ENCODE results near the gene HS3ST3A1.
"Not testable (repeated sequence)": the region's sequence is repeated elsewhere in the genome, so short reads cannot be mapped to it uniquely, and the experiment has no call there.

HS3ST3A1 gene

DNA sequence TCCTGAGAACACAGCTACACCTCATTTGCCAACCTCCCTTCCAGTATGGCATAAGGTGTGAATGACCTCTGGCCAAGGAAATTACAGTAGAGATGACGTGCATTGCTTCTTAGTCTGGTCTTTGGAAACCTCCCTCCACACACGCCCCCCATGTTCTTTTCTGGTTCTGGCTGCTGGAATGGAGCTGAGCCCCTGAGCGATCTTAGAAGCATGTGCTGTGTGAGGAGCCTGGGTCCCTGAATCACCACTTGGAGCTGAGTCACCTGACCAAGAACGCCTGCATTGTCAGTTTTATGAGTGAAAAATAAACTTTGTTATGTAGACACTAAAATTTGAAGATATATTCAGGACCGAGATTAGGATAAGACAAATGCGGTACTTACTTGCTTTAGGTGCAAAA is 51.4 kb downstream of the HS3ST3A1 start:
- H2AFZ ChIP-seq (ENCODE audit: low read length), result no peak overlapping the region
- 0 out of 2 replicates have a peak, but pooled peaks cover 2% of the 10 kb centered on the region for H3K9me3 ChIP-seq (ENCODE audit: low read length)
- TF ChIP-seq EZH2 (IDR thresholded peaks at IDR 0.05; ENCODE audit: borderline replicate concordance, low read length), result no peak
- no peak for TF ChIP-seq CTCF (IDR thresholded peaks at IDR 0.05; ENCODE audit: low read length)
- no peak overlapping the region for H3K27ac ChIP-seq (ENCODE audit: low read depth, low read length, poor library complexity, severe bottlenecking)
- H3K27me3 ChIP-seq (ENCODE audit: insufficient read depth, low read length), result no peaks in the 10 kb centered on the region
- H3K79me2 ChIP-seq (ENCODE audit: insufficient read depth, low read length), result no peaks in the 10 kb centered on the region
- H4K20me1 ChIP-seq (ENCODE audit: insufficient read depth, low read length), result no peaks in the 10 kb centered on the region
- no peaks in the 10 kb centered on the region for H3F3A ChIP-seq (ENCODE audit: insufficient read depth, low read length)
- H3K9me2 ChIP-seq (ENCODE audit: low read depth, low read length), result no peaks in the 10 kb centered on the region
- no peak overlapping the region for H3K4me3 ChIP-seq (ENCODE audit: low read depth, low read length, poor library complexity, severe bottlenecking)
- H3K4me2 ChIP-seq (ENCODE audit: low read length), result no peak overlapping the region
- H3K4me1 ChIP-seq (ENCODE audit: insufficient read depth, low read length, severe bottlenecking), result no peaks in the 10 kb centered on the region
- H3K36me3 ChIP-seq (ENCODE audit: insufficient read depth, low read length), result no peaks in the 10 kb centered on the region
- no peak overlapping the region for H3K9ac ChIP-seq (ENCODE audit: low read length)

DNA sequence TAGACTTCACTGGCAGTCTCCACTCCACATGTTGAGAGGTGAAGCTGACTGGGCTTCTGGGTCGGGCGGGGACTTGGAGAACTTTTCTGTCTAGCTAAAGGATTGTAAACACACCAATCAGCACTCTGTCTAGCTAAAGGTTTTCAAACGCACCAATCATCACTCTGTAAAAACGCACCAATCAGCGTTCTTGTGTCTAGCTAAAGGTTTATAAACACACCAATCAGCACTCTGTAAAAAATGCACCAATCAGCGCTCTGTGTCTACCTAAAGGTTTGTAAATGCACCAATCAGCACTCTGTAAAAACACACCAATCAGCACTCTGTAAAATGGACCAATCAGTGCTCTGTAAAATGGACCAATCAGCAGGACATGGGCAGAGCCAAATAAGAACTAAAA is 53.2 kb downstream of the HS3ST3A1 start:
- not testable (repeated sequence) for H3F3A ChIP-seq (ENCODE audit: insufficient read depth, low read length); H3K79me2 ChIP-seq (ENCODE audit: insufficient read depth, low read length)

DNA sequence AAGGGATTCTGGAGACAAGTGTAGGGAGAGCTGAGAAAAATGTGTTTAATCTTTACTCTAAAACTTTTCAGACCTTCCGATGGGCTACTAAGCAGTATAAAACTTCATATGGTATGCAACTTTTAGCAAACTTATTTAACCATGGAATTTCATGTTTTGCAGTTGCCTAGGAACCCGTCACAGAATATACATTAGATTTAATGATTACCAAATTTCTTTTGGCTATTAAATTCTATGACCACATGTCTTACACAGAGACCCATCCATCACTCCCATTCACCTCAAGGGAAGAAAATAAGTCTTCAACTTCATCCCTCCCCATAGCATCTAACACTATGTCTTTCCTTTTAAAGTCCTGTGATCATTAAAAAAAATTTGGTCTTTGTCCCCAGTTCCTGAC is 54.9 kb downstream of the HS3ST3A1 start:
- H3K79me2 ChIP-seq (ENCODE audit: insufficient read depth, low read length), result no peaks in the 10 kb centered on the region
- TF ChIP-seq CTCF (IDR thresholded peaks at IDR 0.05; ENCODE audit: low read length) (no peak), EZH2 (IDR thresholded peaks at IDR 0.05; ENCODE audit: borderline replicate concordance, low read length) (no peak)

More for the DNA sequence above, 53.2 kb downstream of the HS3ST3A1 start:
- not testable (repeated sequence) for H3K4me1 ChIP-seq (ENCODE audit: insufficient read depth, low read length, severe bottlenecking); H3K9me3 ChIP-seq (ENCODE audit: low read length); H3K9ac ChIP-seq (ENCODE audit: low read length); H2AFZ ChIP-seq (ENCODE audit: low read length); H3K36me3 ChIP-seq (ENCODE audit: insufficient read depth, low read length); H3K9me2 ChIP-seq (ENCODE audit: low read depth, low read length); H3K4me2 ChIP-seq (ENCODE audit: low read length); H3K27me3 ChIP-seq (ENCODE audit: insufficient read depth, low read length); H3K4me3 ChIP-seq (ENCODE audit: low read depth, low read length, poor library complexity, severe bottlenecking); H4K20me1 ChIP-seq (ENCODE audit: insufficient read depth, low read length); H3K27ac ChIP-seq (ENCODE audit: low read depth, low read length, poor library complexity, severe bottlenecking)

GRCh38 chr17:13545941-13546340 is 55.8 kb downstream of the HS3ST3A1 start:
- Histone ChIP-seq H3K36me3 (ENCODE audit: insufficient read depth, low read length) (no peaks in the 10 kb centered on the region), H3K9me2 (ENCODE audit: low read depth, low read length) (no peaks in the 10 kb centered on the region), H3K27ac (ENCODE audit: low read depth, low read length, poor library complexity, severe bottlenecking) (no peak overlapping the region), H3K4me3 (ENCODE audit: low read depth, low read length, poor library complexity, severe bottlenecking) (no peak overlapping the region), H3K79me2 (ENCODE audit: insufficient read depth, low read length) (no peaks in the 10 kb centered on the region), H2AFZ (ENCODE audit: low read length) (no peak overlapping the region), H3F3A (ENCODE audit: insufficient read depth, low read length) (no peaks in the 10 kb centered on the region), H3K4me2 (ENCODE audit: low read length) (no peak overlapping the region), H4K20me1 (ENCODE audit: insufficient read depth, low read length) (no peaks in the 10 kb centered on the region), H3K9me3 (ENCODE audit: low read length) (0 out of 2 replicates have a peak, but pooled peaks cover 2% of the 10 kb centered on the region), H3K9ac (ENCODE audit: low read length) (no peak overlapping the region), H3K27me3 (ENCODE audit: insufficient read depth, low read length) (no peaks in the 10 kb centered on the region), H3K4me1 (ENCODE audit: insufficient read depth, low read length, severe bottlenecking) (no peaks in the 10 kb centered on the region)
- no peak for TF ChIP-seq CTCF (IDR thresholded peaks at IDR 0.05; ENCODE audit: low read length)
- TF ChIP-seq EZH2 (IDR thresholded peaks at IDR 0.05; ENCODE audit: borderline replicate concordance, low read length), result no peak

More for the DNA sequence above, 54.9 kb downstream of the HS3ST3A1 start:
- H3K9me2 ChIP-seq (ENCODE audit: low read depth, low read length), result no peaks in the 10 kb centered on the region
- H3K27ac ChIP-seq (ENCODE audit: low read depth, low read length, poor library complexity, severe bottlenecking), result no peak overlapping the region
- 0 out of 2 replicates have a peak, but pooled peaks cover 2% of the 10 kb centered on the region for H3K9me3 ChIP-seq (ENCODE audit: low read length)
- no peaks in the 10 kb centered on the region for H3F3A ChIP-seq (ENCODE audit: insufficient read depth, low read length)
- no peaks in the 10 kb centered on the region for H3K4me1 ChIP-seq (ENCODE audit: insufficient read depth, low read length, severe bottlenecking)
- no peak overlapping the region for H2AFZ ChIP-seq (ENCODE audit: low read length)
- H3K9ac ChIP-seq (ENCODE audit: low read length), result no peak overlapping the region
- H4K20me1 ChIP-seq (ENCODE audit: insufficient read depth, low read length), result no peaks in the 10 kb centered on the region
- no peak overlapping the region for H3K4me2 ChIP-seq (ENCODE audit: low read length)
- H3K4me3 ChIP-seq (ENCODE audit: low read depth, low read length, poor library complexity, severe bottlenecking), result no peak overlapping the region
- H3K36me3 ChIP-seq (ENCODE audit: insufficient read depth, low read length), result no peaks in the 10 kb centered on the region
- H3K27me3 ChIP-seq (ENCODE audit: insufficient read depth, low read length), result no peaks in the 10 kb centered on the region
